Measurements from ENCODE around the gene TMEM131.

- TF ChIP-seq, protein P1, sequence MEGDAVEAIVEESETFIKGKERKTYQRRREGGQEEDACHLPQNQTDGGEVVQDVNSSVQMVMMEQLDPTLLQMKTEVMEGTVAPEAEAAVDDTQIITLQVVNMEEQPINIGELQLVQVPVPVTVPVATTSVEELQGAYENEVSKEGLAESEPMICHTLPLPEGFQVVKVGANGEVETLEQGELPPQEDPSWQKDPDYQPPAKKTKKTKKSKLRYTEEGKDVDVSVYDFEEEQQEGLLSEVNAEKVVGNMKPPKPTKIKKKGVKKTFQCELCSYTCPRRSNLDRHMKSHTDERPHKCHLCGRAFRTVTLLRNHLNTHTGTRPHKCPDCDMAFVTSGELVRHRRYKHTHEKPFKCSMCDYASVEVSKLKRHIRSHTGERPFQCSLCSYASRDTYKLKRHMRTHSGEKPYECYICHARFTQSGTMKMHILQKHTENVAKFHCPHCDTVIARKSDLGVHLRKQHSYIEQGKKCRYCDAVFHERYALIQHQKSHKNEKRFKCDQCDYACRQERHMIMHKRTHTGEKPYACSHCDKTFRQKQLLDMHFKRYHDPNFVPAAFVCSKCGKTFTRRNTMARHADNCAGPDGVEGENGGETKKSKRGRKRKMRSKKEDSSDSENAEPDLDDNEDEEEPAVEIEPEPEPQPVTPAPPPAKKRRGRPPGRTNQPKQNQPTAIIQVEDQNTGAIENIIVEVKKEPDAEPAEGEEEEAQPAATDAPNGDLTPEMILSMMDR (IDR thresholded peaks at IDR 0.05) = no peak
- no peak for TF ChIP-seq EP300 (IDR thresholded peaks at IDR 0.05)
- no peak for TF ChIP-seq POLR2A (IDR thresholded peaks at IDR 0.05)
Measured at GRCh38 chr2:98014379-98014778, 18.6 kb upstream of the TMEM131 start.

Data from sigmoid colon (tissue), 4 donors.